Loucy (cell line): ENCODE data around the gene PTTG1IP2.

ENCODE experiments used
- H2AFZ ChIP-seq: fragments of 200-600 bp; sonication (generic); 2 replicates; pipeline ENCODE4 v1.6.0; 2016; ENCODE audit warnings: antibody characterized with exemption, mild to moderate bottlenecking, low read length, moderate library complexity
- H3F3A ChIP-seq: fragments of 200-600 bp; 2 replicates; pipeline ENCODE4 v1.6.0; 2016; ENCODE audit warnings: antibody characterized with exemption, low read depth, mild to moderate bottlenecking
- H3K27me3 ChIP-seq: fragments of 200-600 bp; sonication (generic); 2 replicates; pipeline ENCODE4 v1.6.1; 2014; ENCODE audit warnings: low read length, mild to moderate bottlenecking; ENCODE audit not compliant: insufficient read depth, poor library complexity, severe bottlenecking
- H3K36me3 ChIP-seq: fragments of 200-600 bp; sonication (generic); 2 replicates; pipeline ENCODE4 v1.6.1; 2016; ENCODE audit warnings: low read length; ENCODE audit not compliant: insufficient read depth
- H3K4me1 ChIP-seq: fragments of 200-600 bp; sonication (generic); 2 replicates; pipeline ENCODE4 v1.5.1; 2014; ENCODE audit warnings: low read length, mild to moderate bottlenecking; ENCODE audit not compliant: insufficient read depth, poor library complexity, severe bottlenecking
- H3K4me2 ChIP-seq: fragments of 200-600 bp; sonication (generic); 2 replicates; pipeline ENCODE4 v1.6.0; 2014; ENCODE audit warnings: antibody characterized with exemption, low read length, low read depth, mild to moderate bottlenecking; ENCODE audit not compliant: poor library complexity, severe bottlenecking
- H3K4me3 ChIP-seq: fragments of 200-600 bp; sonication (generic); 2 replicates; pipeline ENCODE4 v1.5.1; 2014; ENCODE audit warnings: low read length, mild to moderate bottlenecking, mixed read lengths; ENCODE audit not compliant: poor library complexity, severe bottlenecking
- H3K79me2 ChIP-seq: fragments of 200-600 bp; sonication (generic); 2 replicates; pipeline ENCODE4 v1.6.1; 2014; ENCODE audit warnings: low read length; ENCODE audit not compliant: insufficient read depth
- H3K9ac ChIP-seq: fragments of 200-600 bp; sonication (generic); 2 replicates; pipeline ENCODE4 v1.6.0; 2014; ENCODE audit warnings: mild to moderate bottlenecking, low read depth, low read length, moderate library complexity; ENCODE audit not compliant: poor library complexity, severe bottlenecking
- H3K9me2 ChIP-seq: fragments of 200-600 bp; sonication (generic); replicated peaks from 2 replicates; pipeline ENCODE4 v1.6.1; 2016; ENCODE audit warnings: low read depth, low read length, mixed read lengths
- H3K9me3 ChIP-seq: fragments of 200-600 bp; sonication (generic); 2 replicates; pipeline ENCODE4 v1.6.1; 2014; ENCODE audit warnings: mild to moderate bottlenecking, antibody characterized with exemption, low read length, low read depth; ENCODE audit not compliant: insufficient read depth
- H4K20me1 ChIP-seq: fragments of 200-600 bp; sonication (generic); 2 replicates; pipeline ENCODE4 v1.6.0; 2014; ENCODE audit warnings: antibody characterized with exemption, low read length, mild to moderate bottlenecking; ENCODE audit not compliant: insufficient read depth, poor library complexity, severe bottlenecking
- CTCF ChIP-seq: fragments of 200-600 bp; sonication (generic); conservative IDR thresholded peaks from 2 replicates; pipeline ENCODE4 v1.5.1; 2014; ENCODE audit warnings: mild to moderate bottlenecking, antibody characterized with exemption, low read length
- EZH2phosphoT487 ChIP-seq: fragments of 200-600 bp; IDR thresholded peaks from 2 replicates; pipeline ENCODE4 v1.6.1; 2018; ENCODE audit warnings: antibody characterized with exemption, mild to moderate bottlenecking, moderate library complexity, borderline replicate concordance

The PTTG1IP2 gene

GRCh38 chr7:90503367-90503766 lies 33.9 kb downstream of the PTTG1IP2 start:
- Histone ChIP-seq H3K4me3 (no peak overlapping the region), H3K9me3 (no peaks in the 10 kb centered on the region), H3K9ac (no peak overlapping the region), H2AFZ (no peak overlapping the region), H3K4me2 (no peak overlapping the region), H3K27me3 (no peaks in the 10 kb centered on the region), H3K4me1 (no peaks in the 10 kb centered on the region), H3K79me2 (no peaks in the 10 kb centered on the region), H3F3A (no peaks in the 10 kb centered on the region), H4K20me1 (no peaks in the 10 kb centered on the region), H3K36me3 (no peaks in the 10 kb centered on the region), H3K9me2 (no peaks in the 10 kb centered on the region)
- TF ChIP-seq EZH2phosphoT487 = no peak

- TF ChIP-seq CTCF (no peak), EZH2phosphoT487 (no peak)
- H2AFZ ChIP-seq = no peak overlapping the region
- no peaks in the 10 kb centered on the region for H3K27me3 ChIP-seq
- H3K4me3 ChIP-seq = no peak overlapping the region
- no peaks in the 10 kb centered on the region for H3K4me1 ChIP-seq
- no peaks in the 10 kb centered on the region for H3K9me2 ChIP-seq
- no peaks in the 10 kb centered on the region for H3F3A ChIP-seq
- H3K4me2 ChIP-seq = no peak overlapping the region
- H3K9me3 ChIP-seq = no peaks in the 10 kb centered on the region
- H3K36me3 ChIP-seq = no peaks in the 10 kb centered on the region
- H3K79me2 ChIP-seq = no peaks in the 10 kb centered on the region
- H4K20me1 ChIP-seq = no peaks in the 10 kb centered on the region
- H3K9ac ChIP-seq = no peak overlapping the region
Measured at GRCh38 chr7:90507692-90508091, 38.3 kb downstream of the PTTG1IP2 start.

- Histone ChIP-seq H2AFZ (no peak overlapping the region), H3K36me3 (no peaks in the 10 kb centered on the region), H4K20me1 (no peaks in the 10 kb centered on the region), H3K4me2 (no peak overlapping the region), H3K9ac (no peak overlapping the region), H3K4me1 (no peaks in the 10 kb centered on the region), H3F3A (no peaks in the 10 kb centered on the region), H3K9me2 (no peaks in the 10 kb centered on the region), H3K9me3 (no peaks in the 10 kb centered on the region), H3K79me2 (no peaks in the 10 kb centered on the region), H3K27me3 (no peaks in the 10 kb centered on the region), H3K4me3 (no peak overlapping the region)
- no peak for TF ChIP-seq CTCF
- no peak for TF ChIP-seq EZH2phosphoT487
Measured at GRCh38 chr7:90511776-90512175, 42.3 kb downstream of the PTTG1IP2 start.

- no peaks in the 10 kb centered on the region for H3K9me3 ChIP-seq
- H3K9ac ChIP-seq = no peak overlapping the region
- H3K9me2 ChIP-seq = no peaks in the 10 kb centered on the region
- no peak overlapping the region for H2AFZ ChIP-seq
- H3K79me2 ChIP-seq = no peaks in the 10 kb centered on the region
- H3K4me1 ChIP-seq = no peaks in the 10 kb centered on the region
- H3K36me3 ChIP-seq = no peaks in the 10 kb centered on the region
- no peaks in the 10 kb centered on the region for H4K20me1 ChIP-seq
- H3K27me3 ChIP-seq = no peaks in the 10 kb centered on the region
- H3K4me3 ChIP-seq = no peak overlapping the region
- H3F3A ChIP-seq = no peaks in the 10 kb centered on the region
- no peak overlapping the region for H3K4me2 ChIP-seq
- no peak for TF ChIP-seq EZH2phosphoT487
- no peak for TF ChIP-seq CTCF
Measured at GRCh38 chr7:90512821-90513254, 43.4 kb downstream of the PTTG1IP2 start.
